HepG2 (cell line): ENCODE measurements around the gene SCN9A. TPM values are rescaled to one million over a fixed set of nuclear protein-coding genes. Genes with fewer than 3 reads are reported as not detected.

Experiments used
- ATAC-seq: fragments of 200-7000 bp; cut with Tn5 transposase; 3 replicates; pipeline ENCODE4 v1.9.1; 2020; ENCODE audit warnings: mild to moderate bottlenecking, moderate library complexity
- BruUV-seq: library from RNA; stranded (reverse); fragments of 400-500 nt; replicated peaks from 2 replicates; lab custom pipeline; 2021; lab: Mats Ljungman, UMichigan
- CTCF ChIA-PET: fragments of 300-600 bp; formaldehyde crosslinking; extraction: SDS; loops from one replicate; lab custom pipeline; 2021; ENCODE audit warnings: low total read pairs, inconsistent platforms, low intra/inter-chr PET ratio; lab: Yijun Ruan, JAX
- POLR2A ChIA-PET: fragments of 350-600 bp; sonication (Branson Sonifier 250); formaldehyde crosslinking; loops from one replicate; lab custom pipeline; 2020; ENCODE audit warnings: antibody characterized with exemption, inconsistent platforms; lab: Yijun Ruan, JAX
- DNase-seq: peaks from one replicate; pipeline ENCODE4 v3.0.0-alpha.2; 2015; ENCODE audit warnings: low spot score
- FAIRE-seq: peaks from 3 replicates; lab custom pipeline; 2011; peaks lifted over from hg19 to GRCh38; lab: Jason Lieb, UNC
- H2AFZ ChIP-seq: one replicate; pipeline ENCODE4 v1.6.1; 2011; ENCODE audit warnings: low read length, inconsistent platforms
- H3K27ac ChIP-seq: fragments of 300-600 bp; 3 replicates; pipeline ENCODE4 v1.8.0; 2011; ENCODE audit warnings: mixed run types, mild to moderate bottlenecking, mixed read lengths, low read length, inconsistent platforms; ENCODE audit not compliant: insufficient read depth; ENCODE audit errors: extremely low read length
- H3K27me3 ChIP-seq, 2 experiments: fragments of 200-600 bp in 1 of 2; 2 replicates in 1 of 2; 3 replicates in 1 of 2; pipeline versions ENCODE4 v1.6.0 to v1.8.0; 2011; ENCODE audit warnings: low read length in 2 of 2, mild to moderate bottlenecking in 2 of 2, moderate library complexity in 2 of 2, inconsistent platforms in 1 of 2; ENCODE audit not compliant: insufficient read depth in 2 of 2, control insufficient read depth in 1 of 2
- H3K36me3 ChIP-seq, 2 experiments: fragments of 200-600 bp in 1 of 2; replicated peaks in 1 of 2; 2 replicates in 1 of 2; 3 replicates in 1 of 2; pipeline versions ENCODE4 v1.5.1 to v1.8.0; 2011; ENCODE audit warnings: low read length in 2 of 2, inconsistent platforms in 1 of 2; ENCODE audit not compliant: insufficient read depth in 2 of 2, control insufficient read depth in 1 of 2
- H3K4me1 ChIP-seq: 2 replicates; pipeline ENCODE4 v1.5.1; 2012; ENCODE audit warnings: low read length, inconsistent platforms; ENCODE audit not compliant: insufficient read depth
- H3K4me2 ChIP-seq: 2 replicates; pipeline ENCODE4 v1.6.0; 2011; ENCODE audit warnings: low read depth, low read length, inconsistent platforms
- H3K4me3 ChIP-seq, 3 experiments: fragments of 200-600 bp in 1 of 3; sonication (generic), shearing (Covaris generic) in 1 of 3; replicated peaks in 1 of 3; 2 replicates each; pipeline ENCODE4 v1.5.1; 2011 to 2016; ENCODE audit warnings: low read length in 3 of 3, inconsistent platforms in 2 of 3, low read depth in 2 of 3, mild to moderate bottlenecking in 2 of 3, control low read depth in 1 of 3, mixed read lengths in 1 of 3; ENCODE audit not compliant: insufficient read depth in 1 of 3
- H3K79me2 ChIP-seq: one replicate; pipeline ENCODE4 v1.6.1; 2011; ENCODE audit warnings: low read length, inconsistent platforms; ENCODE audit not compliant: insufficient read depth
- H3K9ac ChIP-seq: 2 replicates; pipeline ENCODE4 v1.6.0; 2011; ENCODE audit warnings: mild to moderate bottlenecking, low read depth, low read length, inconsistent platforms; ENCODE audit not compliant: insufficient read depth
- H3K9me3 ChIP-seq: 2 replicates; pipeline ENCODE4 v1.5.1; 2012; ENCODE audit warnings: mild to moderate bottlenecking, low read length
- H4K20me1 ChIP-seq: 2 replicates; pipeline ENCODE4 v1.6.0; 2011; ENCODE audit warnings: inconsistent platforms, mild to moderate bottlenecking, low read length, moderate library complexity; ENCODE audit not compliant: insufficient read depth
- KMT2B ChIP-seq: IDR thresholded peaks from 2 replicates; pipeline ENCODE4 v1.6.1; 2016; ENCODE audit warnings: missing genetic modification reagents, missing compliant biosample characterization
- ZFX ChIP-seq: sonication (generic); formaldehyde crosslinking; IDR thresholded peaks from 2 replicates; pipeline ENCODE4 v1.4.0; 2020; ENCODE audit warnings: mild to moderate bottlenecking, low read depth, missing genetic modification reagents, moderate library complexity
- ZNF230 ChIP-seq: sonication (generic); formaldehyde crosslinking; IDR thresholded peaks from 2 replicates; pipeline ENCODE4 v1.4.0; 2020; ENCODE audit warnings: mild to moderate bottlenecking, missing genetic modification reagents
- WGBS: methylation state at CpG from one replicate; pipeline ENCODE4 v1.1.6; 2017; ENCODE audit warnings: low lambda C conversion rate; 5-methylcytosine and 5-hydroxymethylcytosine counted together
- in situ Hi-C: cut with HindIII; loops from 2 replicates; pipeline ENCODE4 v1.10.0; 2017; ENCODE audit warnings: low pct_unique_long_range_greater_than_20kb; ENCODE audit not compliant: extremely low pct_ligation_motif_present
- intact Hi-C: fragments of 100-400 bp; cut with micrococcal nuclease; formaldehyde crosslinking; loops from one replicate; pipeline ENCODE4 v1.10.0; 2022; ENCODE audit not compliant: unreplicated experiment
- polyA plus RNA-seq, 8 experiments: library from polyadenylated mRNA; depleted of rRNA in 3 of 8; stranded (reverse) in 7 of 8; unstranded in 1 of 8; fragments of >200 nt; fragmentation: Illumina TruSeq in 4 of 8; extraction: Trizol in 4 of 8; gene quantifications; 2 replicates each; pipeline versions ENCODE4 v1.2.1 to v1.2.3, GENCODE V29; 2011 to 2016; ENCODE audit warnings: low read depth in 4 of 8, missing spikeins in 1 of 8, mixed read lengths in 1 of 8; ENCODE audit not compliant: insufficient read depth in 1 of 8
- total RNA-seq, 5 experiments: library from RNA; depleted of rRNA; stranded (reverse); fragments of >200 nt; fragmentation: Illumina TruSeq; extraction: Trizol; gene quantifications; 2 replicates each; pipeline ENCODE4 v1.2.3, GENCODE V29; 2016; ENCODE audit warnings: low read depth in 1 of 5
- TF ChIP-seq, protein P1 (sequence below): sonication (generic); formaldehyde crosslinking; IDR thresholded peaks from 2 replicates; pipeline ENCODE4 v1.4.0; 2020; ENCODE audit warnings: mild to moderate bottlenecking, low read depth, missing genetic modification reagents
- TF ChIP-seq, protein P2 (sequence below): sonication (generic); formaldehyde crosslinking; IDR thresholded peaks from 2 replicates; pipeline ENCODE4 v1.4.0; 2020; ENCODE audit warnings: mild to moderate bottlenecking, missing genetic modification reagents
- TF ChIP-seq, protein P3 (sequence below): sonication (generic); formaldehyde crosslinking; IDR thresholded peaks from 2 replicates; pipeline ENCODE4 v1.4.0; 2020; ENCODE audit warnings: mild to moderate bottlenecking, missing genetic modification reagents

SCN9A gene
- total and polyA plus RNA-seq, 2 of the 13 experiments (the other 11 are each of a cell fraction or from before 2014, with no cell fraction given) = 15.3 to 24.3 TPM

DNA sequence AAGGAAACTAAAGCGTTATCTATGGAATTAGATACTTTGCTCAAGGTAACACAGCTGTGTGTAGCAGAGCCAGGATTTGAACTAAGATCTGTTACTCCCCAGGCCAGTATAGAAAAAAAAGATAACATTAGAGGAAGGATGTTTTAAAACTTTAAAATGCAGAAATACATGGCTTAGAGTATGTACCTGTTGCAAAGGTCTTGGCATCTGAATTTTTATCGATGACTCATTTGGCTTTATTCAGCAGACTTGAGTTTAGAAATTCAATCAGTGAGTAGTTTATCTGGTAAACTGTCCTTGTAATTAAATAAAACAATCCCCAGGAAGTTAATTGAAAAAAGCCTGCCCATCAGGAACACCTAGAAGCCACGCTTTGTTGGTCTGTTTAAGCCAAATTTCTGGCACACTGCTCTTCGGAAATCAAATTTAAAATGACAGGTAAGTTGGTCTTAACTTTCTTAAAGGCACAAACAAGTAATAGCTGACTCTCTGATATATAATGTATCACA is 36.9 kb downstream of the SCN9A start:
- Histone ChIP-seq H3K27me3 (no peaks in the 10 kb centered on the region), H3K36me3 (no peaks in the 10 kb centered on the region; a peak in 1 of 5 replicates), H3K27ac (no peak overlapping the region), H3K4me1 (peaks cover 38% of the 10 kb centered on the region), H3K79me2 (peaks cover 2% of the 10 kb centered on the region), H3K9me3 (no peaks in the 10 kb centered on the region), H3K4me3 (no peak overlapping the region), H4K20me1 (no peaks in the 10 kb centered on the region), H2AFZ (no peak overlapping the region)
- FAIRE-seq (no peak), DNase-seq (no peak), ATAC-seq (no peak)
- WGBS = over 99% methylated on average over 4 of the region's 4 CpGs
- intact Hi-C loops = no loop called here
- in situ Hi-C loops = no loop called here
- ChIA-PET CTCF (no interaction called here), POLR2A (no interaction called here)
- BruUV-seq = no TSS peak
- TF ChIP-seq KMT2B (CRISPR knock-in tag) = no peak
- TF ChIP-seq, all 625 proteins: peak for 0
- H3K9ac ChIP-seq = no peak overlapping the region
- no peak overlapping the region for H3K4me2 ChIP-seq

DNA sequence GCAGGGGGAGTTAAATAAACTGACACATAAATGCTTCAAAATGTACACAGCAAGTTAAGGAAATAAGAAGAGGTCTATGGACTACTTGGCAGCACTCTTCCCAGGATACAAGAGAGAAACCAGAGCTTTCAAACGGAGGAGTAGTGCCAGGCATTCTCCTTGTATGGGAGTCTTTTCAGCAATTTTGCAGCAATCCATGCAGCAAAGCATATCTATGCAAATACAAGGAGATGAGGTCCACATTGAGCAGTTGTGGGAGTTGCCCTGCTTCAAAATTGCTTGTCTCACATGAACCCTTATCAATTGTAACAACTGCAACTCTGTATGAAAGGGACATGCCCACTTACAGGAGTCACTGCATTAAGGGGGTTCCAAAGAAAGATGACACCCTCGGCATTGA is 37.8 kb downstream of the SCN9A start:
- Histone ChIP-seq H3K4me3 (no peak overlapping the region), H3K9me3 (no peaks in the 10 kb centered on the region), H3K4me1 (peaks cover 39% of the 10 kb centered on the region), H3K79me2 (peaks cover 2% of the 10 kb centered on the region), H3K9ac (no peak overlapping the region), H3K36me3 (no peaks in the 10 kb centered on the region; a peak in 1 of 5 replicates), H3K27me3 (no peaks in the 10 kb centered on the region), H3K4me2 (no peak overlapping the region), H3K27ac (no peak overlapping the region), H2AFZ (no peak overlapping the region), H4K20me1 (no peaks in the 10 kb centered on the region)
- ATAC-seq (no peak), DNase-seq (no peak), FAIRE-seq (no peak)
- 94% methylated on average over 2 of the region's 2 CpGs for WGBS
- no TSS peak for BruUV-seq
- intact Hi-C loops = no loop called here
- in situ Hi-C loops = no loop called here
- CTCF ChIA-PET = no interaction called here
- TF ChIP-seq, protein P1, sequence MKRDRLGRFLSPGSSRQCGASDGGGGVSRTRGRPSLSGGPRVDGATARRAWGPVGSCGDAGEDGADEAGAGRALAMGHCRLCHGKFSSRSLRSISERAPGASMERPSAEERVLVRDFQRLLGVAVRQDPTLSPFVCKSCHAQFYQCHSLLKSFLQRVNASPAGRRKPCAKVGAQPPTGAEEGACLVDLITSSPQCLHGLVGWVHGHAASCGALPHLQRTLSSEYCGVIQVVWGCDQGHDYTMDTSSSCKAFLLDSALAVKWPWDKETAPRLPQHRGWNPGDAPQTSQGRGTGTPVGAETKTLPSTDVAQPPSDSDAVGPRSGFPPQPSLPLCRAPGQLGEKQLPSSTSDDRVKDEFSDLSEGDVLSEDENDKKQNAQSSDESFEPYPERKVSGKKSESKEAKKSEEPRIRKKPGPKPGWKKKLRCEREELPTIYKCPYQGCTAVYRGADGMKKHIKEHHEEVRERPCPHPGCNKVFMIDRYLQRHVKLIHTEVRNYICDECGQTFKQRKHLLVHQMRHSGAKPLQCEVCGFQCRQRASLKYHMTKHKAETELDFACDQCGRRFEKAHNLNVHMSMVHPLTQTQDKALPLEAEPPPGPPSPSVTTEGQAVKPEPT (CRISPR knock-in tag) = no peak
- TF ChIP-seq, protein P2, sequence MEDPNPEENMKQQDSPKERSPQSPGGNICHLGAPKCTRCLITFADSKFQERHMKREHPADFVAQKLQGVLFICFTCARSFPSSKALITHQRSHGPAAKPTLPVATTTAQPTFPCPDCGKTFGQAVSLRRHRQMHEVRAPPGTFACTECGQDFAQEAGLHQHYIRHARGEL (CRISPR knock-in tag) = no peak
- TF ChIP-seq ZFX (no peak), ZNF230 (no peak)
- TF ChIP-seq, protein P3, sequence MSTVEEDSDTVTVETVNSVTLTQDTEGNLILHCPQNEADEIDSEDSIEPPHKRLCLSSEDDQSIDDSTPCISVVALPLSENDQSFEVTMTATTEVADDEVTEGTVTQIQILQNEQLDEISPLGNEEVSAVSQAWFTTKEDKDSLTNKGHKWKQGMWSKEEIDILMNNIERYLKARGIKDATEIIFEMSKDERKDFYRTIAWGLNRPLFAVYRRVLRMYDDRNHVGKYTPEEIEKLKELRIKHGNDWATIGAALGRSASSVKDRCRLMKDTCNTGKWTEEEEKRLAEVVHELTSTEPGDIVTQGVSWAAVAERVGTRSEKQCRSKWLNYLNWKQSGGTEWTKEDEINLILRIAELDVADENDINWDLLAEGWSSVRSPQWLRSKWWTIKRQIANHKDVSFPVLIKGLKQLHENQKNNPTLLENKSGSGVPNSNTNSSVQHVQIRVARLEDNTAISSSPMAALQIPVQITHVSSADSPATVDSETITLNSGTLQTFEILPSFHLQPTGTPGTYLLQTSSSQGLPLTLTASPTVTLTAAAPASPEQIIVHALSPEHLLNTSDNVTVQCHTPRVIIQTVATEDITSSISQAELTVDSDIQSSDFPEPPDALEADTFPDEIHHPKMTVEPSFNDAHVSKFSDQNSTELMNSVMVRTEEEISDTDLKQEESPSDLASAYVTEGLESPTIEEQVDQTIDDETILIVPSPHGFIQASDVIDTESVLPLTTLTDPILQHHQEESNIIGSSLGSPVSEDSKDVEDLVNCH (CRISPR knock-in tag) = no peak
- POLR2A ChIA-PET = no interaction called here
